OCI-M2 (cell line): ENCODE data around the gene ZNF648.
"Not testable (repeated sequence)": the region's sequence is repeated elsewhere in the genome, so short reads cannot be mapped to it uniquely, and the experiment has no call there.

ENCODE experiments used
- DNase-seq: peaks from one replicate; lab custom pipeline; 2025; ENCODE audit not compliant: unreplicated experiment; lab: John Stamatoyannopoulos, UW

Gene ZNF648

DNA sequence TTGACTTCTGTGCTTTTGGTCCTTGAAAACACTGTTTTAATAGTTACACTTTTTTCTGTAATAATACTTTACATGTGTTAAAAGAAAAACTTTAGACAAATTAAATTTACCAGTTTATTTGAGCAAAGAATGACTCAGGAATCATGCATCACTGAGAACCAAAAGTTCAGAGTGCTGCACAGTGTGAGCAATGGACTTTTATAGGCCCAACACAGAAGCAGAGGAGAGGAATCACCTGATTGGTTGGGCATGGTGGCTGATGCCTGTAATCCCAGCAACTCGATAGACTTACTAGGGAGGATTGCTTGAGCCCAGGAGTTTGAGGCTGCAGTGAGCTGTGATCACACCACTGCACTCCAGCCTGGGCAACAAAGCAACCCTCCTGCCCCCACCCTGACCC lies 29.3 kb downstream of the ZNF648 start:
- no peak for DNase-seq

DNA sequence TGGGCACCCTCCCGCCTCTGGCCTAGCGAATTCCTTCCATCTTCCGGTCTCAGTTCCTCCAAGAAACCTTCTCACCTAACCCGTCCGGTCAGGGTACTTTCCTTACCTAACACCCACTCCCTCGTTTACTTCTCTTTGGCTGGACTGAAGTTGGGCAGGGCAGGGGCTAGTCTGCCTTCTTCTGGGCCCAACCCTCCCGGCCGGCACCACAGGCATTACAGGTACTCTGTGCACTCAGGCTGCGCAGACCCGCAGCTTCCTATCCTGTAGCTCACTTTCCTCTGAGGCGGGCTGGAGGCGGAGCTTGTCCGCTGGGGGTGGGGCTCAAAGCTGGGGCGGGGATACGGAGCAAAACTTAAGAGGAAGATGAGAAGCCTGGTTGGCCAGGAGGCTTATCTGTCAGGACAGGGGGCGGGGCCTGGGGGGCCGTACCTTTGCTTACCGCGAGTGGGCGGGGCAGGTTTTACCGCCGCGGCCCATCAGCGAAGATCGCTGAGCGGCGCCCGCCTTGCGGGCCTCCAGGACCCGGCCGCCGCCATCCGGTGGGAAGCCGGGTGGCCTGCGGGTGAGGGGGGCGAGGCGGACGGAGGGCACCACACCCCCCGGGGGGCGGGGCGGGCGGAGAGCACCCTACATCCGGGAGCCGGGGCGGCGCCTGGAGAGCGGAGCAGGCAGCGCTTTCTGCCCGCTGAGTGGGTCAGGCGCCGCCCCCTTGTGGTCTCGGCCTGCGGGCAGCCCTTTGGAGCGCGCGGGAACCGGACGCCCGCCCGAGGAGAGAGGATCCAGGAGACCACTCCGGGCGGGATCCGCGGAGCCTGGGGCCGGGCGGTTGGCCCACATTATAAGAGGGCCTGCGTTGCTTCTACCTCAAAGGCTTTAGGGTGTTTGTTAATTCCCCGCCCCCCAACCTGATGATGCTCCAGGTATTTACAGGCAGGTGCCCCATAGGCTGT lies 31.9 kb downstream of the ZNF648 start:
- peak; percentile 25 for DNase-seq

DNA sequence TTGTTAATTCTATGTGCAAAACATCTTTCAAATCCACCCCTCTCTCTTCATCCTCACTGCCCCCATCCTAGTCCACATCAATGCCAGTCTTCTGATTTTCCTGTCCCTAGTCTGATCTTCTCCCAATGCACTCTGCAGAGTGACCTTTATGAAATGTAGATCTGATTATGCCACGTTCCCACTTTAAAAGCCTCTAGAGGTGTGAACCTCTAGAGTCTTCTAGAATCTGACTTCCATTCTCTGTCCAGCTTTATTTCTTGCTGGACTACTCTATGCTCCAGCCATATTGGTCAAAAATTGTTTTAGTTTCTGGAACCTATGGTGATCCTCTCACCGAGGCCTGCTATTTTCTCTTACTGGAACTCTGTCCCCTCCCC lies 32.5 kb downstream of the ZNF648 start:
- no peak for DNase-seq

DNA sequence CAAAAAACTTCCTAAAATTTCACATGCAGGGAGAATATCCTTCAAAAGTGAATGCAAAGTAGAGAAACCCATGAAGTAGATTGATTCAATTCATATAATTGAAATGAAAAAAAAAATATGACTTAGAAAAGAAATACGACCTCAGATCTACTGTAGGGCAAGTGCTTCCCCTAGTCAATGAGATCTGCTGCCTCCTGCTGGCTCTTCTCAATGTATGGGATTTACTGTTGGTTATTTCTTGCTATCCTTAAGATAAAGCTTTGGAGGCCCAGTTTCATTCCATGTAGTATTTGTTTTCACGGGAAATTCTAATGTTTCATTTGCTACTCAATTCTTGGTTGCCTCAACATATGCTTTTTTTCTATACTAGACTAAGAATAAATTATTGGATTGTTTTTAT lies 46.2 kb downstream of the ZNF648 start:
- no peak for DNase-seq

DNA sequence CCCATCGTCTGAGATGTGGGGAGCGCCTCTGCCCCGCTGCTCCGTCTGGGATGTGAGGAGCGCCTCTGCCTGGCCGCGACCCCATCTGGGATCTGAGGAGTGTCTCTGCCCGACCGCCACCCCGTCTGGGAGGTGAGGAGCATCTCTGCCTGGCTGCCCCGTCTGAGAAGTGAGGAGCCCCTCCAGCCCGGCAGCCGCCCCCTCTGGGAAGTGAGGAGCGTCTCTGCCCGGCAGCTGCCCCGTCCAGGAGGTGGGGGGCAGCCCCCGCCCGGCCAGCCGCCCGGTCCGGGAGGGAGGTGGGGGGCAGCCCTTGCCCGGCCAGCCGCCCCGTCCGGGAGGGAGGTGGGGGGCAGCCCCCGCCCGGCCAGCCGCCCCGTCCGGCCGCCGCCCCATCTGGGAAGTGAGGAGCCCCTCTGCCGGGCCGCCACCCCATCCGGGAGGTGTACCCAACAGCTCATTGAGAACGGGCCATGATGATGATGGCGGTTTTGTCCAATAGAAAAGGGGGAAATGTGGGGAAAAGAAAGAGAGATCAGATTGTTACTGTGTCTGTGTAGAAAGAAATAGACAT lies 50.6 kb downstream of the ZNF648 start:
- not testable (repeated sequence) for DNase-seq

DNA sequence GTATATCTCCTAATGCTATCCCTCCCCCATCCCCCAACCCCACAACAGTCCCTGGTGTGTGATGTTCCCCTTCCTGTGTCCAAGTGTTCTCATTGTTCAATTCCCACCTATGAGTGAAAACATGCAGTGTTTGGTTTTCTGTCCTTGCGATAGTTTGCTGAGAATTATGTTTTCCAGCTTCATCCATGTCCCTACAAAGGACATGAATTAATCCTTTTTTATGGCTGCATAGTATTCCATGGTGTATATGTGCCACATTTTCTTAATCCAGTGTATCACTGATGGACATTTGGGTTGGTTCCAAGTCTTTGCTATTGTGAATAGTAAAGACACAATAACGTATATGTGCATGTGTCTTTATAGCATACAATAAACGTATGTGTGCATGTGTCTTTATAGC lies 56.1 kb downstream of the ZNF648 start:
- DNase-seq = not testable (repeated sequence)

DNA sequence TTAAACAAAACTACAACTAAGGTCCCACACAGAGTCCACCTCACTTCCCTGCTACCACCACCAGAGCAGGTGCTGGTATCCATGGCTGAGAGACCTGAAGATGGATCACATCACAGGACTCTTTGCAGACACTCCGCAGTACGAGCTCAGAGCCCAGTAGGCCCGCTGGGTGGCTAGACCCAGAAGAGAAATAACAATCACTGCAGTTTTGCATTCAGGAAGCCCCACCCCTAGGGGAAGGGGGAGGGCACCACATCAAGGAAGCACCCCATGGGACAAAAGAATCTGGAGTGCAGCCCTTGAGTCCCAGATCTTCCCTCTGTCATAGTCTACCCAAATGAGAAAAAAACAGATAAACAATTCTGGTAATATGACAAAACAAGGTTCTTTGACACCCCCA lies 56.9 kb downstream of the ZNF648 start:
- no peak for DNase-seq
